Measurements from ENCODE around the gene CLDN34. TPM values are rescaled to one million over a fixed set of nuclear protein-coding genes. Genes with fewer than 3 reads are reported as not detected.

The CLDN34 gene
- total and polyA plus RNA-seq, 7 donors, result 0.16 to 2.2 (median 0.68) TPM; not detected in 4

- H3K4me3 ChIP-seq, result no peak overlapping the region
- H3K27me3 ChIP-seq, result no peaks in the 10 kb centered on the region
- intact Hi-C loops (cut with DNase I), result no loop called here
- no peaks in the 10 kb centered on the region for H3K36me3 ChIP-seq
- 69 to 81% methylated on average over 9 of the region's 9 CpGs for WGBS, 2 donors
- TF ChIP-seq POLR2AphosphoS5 (IDR thresholded peaks at IDR 0.05) (no peak), CTCF (IDR thresholded peaks at IDR 0.05) (no peak), POLR2A (IDR thresholded peaks at IDR 0.05) (no peak), EP300 (IDR thresholded peaks at IDR 0.05) (no peak)
- H3K9me3 ChIP-seq, result peaks cover 0 to 4% (median 0%) of the 10 kb centered on the region in 4 donors
- H3K4me1 ChIP-seq, result no peaks in the 10 kb centered on the region
- no peak for DNase-seq
- H3K27ac ChIP-seq, result no peak overlapping the region
Measured at GRCh38 chrX:9948406-9948805, 18.8 kb upstream of the CLDN34 start.

- TF ChIP-seq POLR2A (IDR thresholded peaks at IDR 0.05) (no peak), CTCF (IDR thresholded peaks at IDR 0.05) (no peak), EP300 (IDR thresholded peaks at IDR 0.05) (no peak), POLR2AphosphoS5 (IDR thresholded peaks at IDR 0.05) (no peak)
- H3K36me3 ChIP-seq, result no peaks in the 10 kb centered on the region
- intact Hi-C loops (cut with DNase I), result no loop called here
- peaks cover 0 to 4% (median 0%) of the 10 kb centered on the region in 4 donors for H3K9me3 ChIP-seq
- no peaks in the 10 kb centered on the region for H3K4me1 ChIP-seq
- WGBS, 2 donors, result 17 to 85% methylated on average over 1 of the region's 1 CpG
- H3K27me3 ChIP-seq, result no peaks in the 10 kb centered on the region
- no peak overlapping the region for H3K4me3 ChIP-seq
- H3K27ac ChIP-seq, result no peak overlapping the region
- DNase-seq, result no peak
Measured at GRCh38 chrX:9952300-9952699, 14.9 kb upstream of the CLDN34 start.

- Histone ChIP-seq H3K27me3 (no peaks in the 10 kb centered on the region), H3K27ac (no peak overlapping the region), H3K36me3 (no peaks in the 10 kb centered on the region), H3K4me1 (no peaks in the 10 kb centered on the region), H3K9me3 (peaks cover 0 to 4% (median 0%) of the 10 kb centered on the region in 4 donors), H3K4me3 (no peak overlapping the region)
- 87 to 93% methylated on average over 2 of the region's 2 CpGs for WGBS, 2 donors
- no peak for DNase-seq
- intact Hi-C loops (cut with DNase I), result no loop called here
- TF ChIP-seq POLR2AphosphoS5 (IDR thresholded peaks at IDR 0.05) (no peak), EP300 (IDR thresholded peaks at IDR 0.05) (no peak), POLR2A (IDR thresholded peaks at IDR 0.05) (no peak), CTCF (IDR thresholded peaks at IDR 0.05) (no peak)
Measured at GRCh38 chrX:9953396-9953795, 13.8 kb upstream of the CLDN34 start.

- H3K27me3 ChIP-seq, result no peaks in the 10 kb centered on the region
- no peak overlapping the region for H3K27ac ChIP-seq
- WGBS, 2 donors, result 85% methylated on average over 6 of the region's 6 CpGs
- H3K4me1 ChIP-seq, result no peaks in the 10 kb centered on the region
- DNase-seq, result no peak
- H3K36me3 ChIP-seq, result no peaks in the 10 kb centered on the region
- TF ChIP-seq EP300 (IDR thresholded peaks at IDR 0.05) (no peak), CTCF (IDR thresholded peaks at IDR 0.05) (no peak), POLR2A (IDR thresholded peaks at IDR 0.05) (no peak), POLR2AphosphoS5 (IDR thresholded peaks at IDR 0.05) (no peak)
- peaks cover 0 to 4% (median 0%) of the 10 kb centered on the region in 4 donors for H3K9me3 ChIP-seq
- intact Hi-C loops (cut with DNase I), result no loop called here
- H3K4me3 ChIP-seq, result no peak overlapping the region
Measured at GRCh38 chrX:9955506-9955905, 11.7 kb upstream of the CLDN34 start.

GRCh38 chrX:9957743-9958142, 9.4 kb upstream of the CLDN34 start:
- Histone ChIP-seq H3K4me1 (no peaks in the 10 kb centered on the region), H3K4me3 (no peak overlapping the region), H3K27ac (no peak overlapping the region), H3K9me3 (peaks cover 0 to 4% (median 0%) of the 10 kb centered on the region in 4 donors), H3K36me3 (no peaks in the 10 kb centered on the region), H3K27me3 (no peaks in the 10 kb centered on the region)
- 79 to 81% methylated on average over 9 of the region's 9 CpGs for WGBS, 2 donors
- intact Hi-C loops (cut with DNase I), result no loop called here
- DNase-seq, result no peak
- TF ChIP-seq EP300 (IDR thresholded peaks at IDR 0.05), result no peak
- no peak for TF ChIP-seq POLR2A (IDR thresholded peaks at IDR 0.05)
- no peak for TF ChIP-seq POLR2AphosphoS5 (IDR thresholded peaks at IDR 0.05)
- no peak for TF ChIP-seq CTCF (IDR thresholded peaks at IDR 0.05)
